H1 (cell line): ENCODE results near the gene HEXIM1. TPM values are rescaled to one million over a fixed set of nuclear protein-coding genes. Genes with fewer than 3 reads are reported as not detected.

Experiments used
- BACH1 ChIP-seq: IDR thresholded peaks from 2 replicates; pipeline ENCODE4 v1.6.1; 2012; ENCODE audit warnings: low read length, improper control_type of control experiment
- CHD1 ChIP-seq: IDR thresholded peaks from 2 replicates; pipeline ENCODE4 v1.6.1; 2012; ENCODE audit warnings: low read depth, low read length, improper control_type of control experiment
- CHD2 ChIP-seq: IDR thresholded peaks from 2 replicates; pipeline ENCODE4 v1.6.1; 2012; ENCODE audit warnings: low read length, improper control_type of control experiment
- polyA plus RNA-seq, 7 experiments: library from polyadenylated mRNA; depleted of rRNA in 3 of 7; stranded (reverse) in 5 of 7; unstranded in 2 of 7; fragments of >200 nt in 5 of 7; fragments of 200-250 nt in 2 of 7; gene quantifications; 1 replicate in 5 of 7; 2 replicates in 1 of 7; 4 replicates in 1 of 7; pipeline versions ENCODE4 v1.2.1 to v1.2.3, GENCODE V29; 2011 to 2013; ENCODE audit warnings: missing spikeins in 2 of 7, mixed read lengths in 2 of 7
- total RNA-seq: library from RNA; stranded (reverse); fragmentation: NEBNext Ultra II Directional; extraction: Animal tissue kit (Norgen Biotek cat#: 25700); gene quantifications from 2 replicates; pipeline ENCODE4 v1.2.1, GENCODE V29; 2021
- TF ChIP-seq, protein P1 (sequence below): IDR thresholded peaks from 2 replicates; pipeline ENCODE4 v1.6.1; 2011; ENCODE audit warnings: low read depth, mild to moderate bottlenecking, low read length; ENCODE audit not compliant: insufficient read depth

HEXIM1 gene
- total and polyA plus RNA-seq, 2 of the 8 experiments (the other 6 are each of a cell fraction or from before 2014, with no cell fraction given): 9.1 to 38.3 TPM

- no peak for TF ChIP-seq CHD1
- no peak for TF ChIP-seq BACH1
- no peak for TF ChIP-seq CHD2
- TF ChIP-seq, protein P1, sequence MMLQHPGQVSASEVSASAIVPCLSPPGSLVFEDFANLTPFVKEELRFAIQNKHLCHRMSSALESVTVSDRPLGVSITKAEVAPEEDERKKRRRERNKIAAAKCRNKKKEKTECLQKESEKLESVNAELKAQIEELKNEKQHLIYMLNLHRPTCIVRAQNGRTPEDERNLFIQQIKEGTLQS: no peak
Measured at GRCh38 chr17:45186801-45187354, 38.6 kb downstream of the HEXIM1 start (continued).
